ENCODE results near the gene C10orf67.
A peak's percentile ranks its signal among the peaks of the same experiment; 100 is the strongest.

The C10orf67 gene

GRCh38 chr10:23158370-23158769, 186.2 kb downstream of the C10orf67 start:
- peak; percentile 22 for DNase-seq

GRCh38 chr10:23157691-23158369, 186.8 kb downstream of the C10orf67 start:
- DNase-seq: peak; percentile 13

DNA sequence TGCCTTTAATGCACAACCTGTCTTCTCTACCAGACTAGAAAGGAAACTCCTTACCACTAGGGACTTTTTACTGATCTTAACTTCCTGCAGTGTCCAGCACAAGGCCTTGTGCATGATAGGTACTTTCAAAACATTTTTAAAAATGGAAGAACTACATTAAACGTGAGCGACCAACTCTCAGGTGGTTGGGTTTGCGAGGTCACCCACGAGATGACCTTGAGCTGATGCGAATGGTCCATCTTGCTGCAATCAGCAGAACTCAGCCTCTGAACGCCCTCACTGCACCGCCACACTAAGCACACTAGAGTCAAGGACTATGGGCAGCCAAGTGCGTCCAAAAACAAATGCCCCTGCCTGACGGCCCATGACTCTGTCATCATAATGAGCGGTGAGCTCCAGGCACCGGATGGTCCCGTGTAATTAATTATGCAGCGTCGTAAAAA, 187.3 kb downstream of the C10orf67 start:
- DNase-seq: no peak

DNA sequence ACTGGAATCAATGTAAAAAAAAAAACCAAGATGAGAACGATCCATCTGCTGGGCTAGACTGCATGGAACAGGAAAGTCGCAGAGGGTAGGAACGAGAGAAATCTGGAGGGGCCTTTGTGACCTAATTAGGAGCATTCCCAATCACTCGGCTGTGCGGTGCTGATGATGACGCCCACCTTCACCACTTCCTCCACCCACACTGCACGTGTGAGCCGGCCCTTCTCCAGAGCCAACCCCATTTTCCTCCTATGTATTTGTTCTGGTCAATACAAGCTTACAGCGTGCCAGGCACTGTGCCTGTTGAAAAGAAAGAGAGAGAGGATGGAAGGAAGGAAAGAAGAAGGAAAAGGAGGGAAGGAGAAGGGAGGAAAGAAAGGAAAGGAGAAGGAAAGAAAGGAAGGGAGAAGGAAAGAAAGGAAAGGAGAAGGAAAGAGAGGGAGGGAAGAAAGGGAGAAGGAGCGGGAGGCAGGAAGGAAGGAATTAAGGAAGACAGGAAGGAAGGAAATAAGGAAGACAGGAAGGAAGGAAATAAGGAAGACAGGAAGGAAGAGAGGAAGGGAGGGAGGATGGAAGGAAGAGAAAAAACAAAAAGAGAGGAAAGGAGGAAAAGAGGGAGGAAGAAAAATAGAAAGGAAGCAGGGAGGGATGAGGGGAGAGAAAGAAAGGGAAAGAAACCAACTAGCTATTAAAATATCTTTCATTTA, 188.0 kb downstream of the C10orf67 start:
- no peak for DNase-seq

DNA sequence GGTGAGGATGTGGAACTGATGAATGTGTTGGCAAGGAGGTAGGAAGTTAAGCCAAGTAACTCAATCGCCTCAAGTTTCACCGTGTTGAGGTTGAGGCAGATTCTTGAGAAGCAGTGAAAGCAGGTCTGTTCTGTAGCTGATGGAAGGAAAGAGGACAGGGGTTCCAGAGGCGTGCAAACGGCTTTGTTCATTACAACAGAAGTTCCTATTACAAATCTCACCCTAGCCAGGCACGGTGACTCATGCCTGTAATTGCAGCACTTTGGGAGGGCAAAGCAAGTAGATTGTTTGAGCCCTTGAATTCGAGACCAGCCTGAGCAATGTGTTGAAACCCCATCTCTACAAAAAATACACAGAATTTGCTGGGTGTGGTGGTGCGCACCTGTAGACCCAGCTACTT, 189.4 kb downstream of the C10orf67 start:
- DNase-seq: no peak

All from NCI-H1092 (cell line).